Panc1 (cell line): ENCODE results near the gene SOX5. TPM values are rescaled to one million over a fixed set of nuclear protein-coding genes. Genes with fewer than 3 reads are reported as not detected.

Source experiments
- ATAC-seq: fragments of 200-7000 bp; cut with Tn5 transposase; 2 replicates; pipeline ENCODE4 v1.9.1; 2020; ENCODE audit warnings: mild to moderate bottlenecking, moderate library complexity
- BruUV-seq: library from RNA; stranded (reverse); fragments of 400-500 nt; replicated peaks from 2 replicates; lab custom pipeline; 2021; lab: Mats Ljungman, UMichigan
- CTCF ChIA-PET: fragments of 300-600 bp; sonication (Branson Sonifier 250); formaldehyde crosslinking; loops from one replicate; lab custom pipeline; 2022; ENCODE audit warnings: antibody characterized with exemption; lab: Charles Lee
- POLR2A ChIA-PET: fragments of 300-600 bp; sonication (Branson Sonifier 250); formaldehyde crosslinking; loops from one replicate; lab custom pipeline; 2022; ENCODE audit warnings: antibody characterized with exemption; lab: Charles Lee
- DNase-seq: peaks from one replicate; pipeline ENCODE4 v3.0.0-alpha.2; 2010; ENCODE audit warnings: low read depth, low spot score
- H3K27ac ChIP-seq: 2 replicates; pipeline ENCODE4 v1.5.1; 2011; ENCODE audit warnings: mild to moderate bottlenecking, low read length, inconsistent platforms
- H3K27me3 ChIP-seq: fragments of 200-500 bp; sonication (Bioruptor generic); 2 replicates; pipeline ENCODE4 v1.6.0; 2014; ENCODE audit warnings: low read length, inconsistent platforms; ENCODE audit not compliant: control insufficient read depth, insufficient read depth
- H3K36me3 ChIP-seq: fragments of 200-500 bp; sonication (Bioruptor generic); 2 replicates; pipeline ENCODE4 v1.5.1; 2014; ENCODE audit warnings: inconsistent platforms, mild to moderate bottlenecking, low read length, moderate library complexity; ENCODE audit not compliant: control insufficient read depth, insufficient read depth
- H3K4me1 ChIP-seq: 2 replicates; pipeline ENCODE4 v1.5.1; 2011; ENCODE audit warnings: inconsistent platforms, mild to moderate bottlenecking, low read length, moderate library complexity; ENCODE audit not compliant: control insufficient read depth, insufficient read depth
- H3K4me3 ChIP-seq, 2 experiments: 2 replicates each; pipeline ENCODE4 v1.5.1; 2011 to 2012; ENCODE audit warnings: low read depth in 2 of 2, low read length in 2 of 2, mild to moderate bottlenecking in 2 of 2, inconsistent platforms in 1 of 2, moderate library complexity in 1 of 2
- H3K9me3 ChIP-seq: fragments of 200-500 bp; sonication (Bioruptor generic); 2 replicates; pipeline ENCODE4 v1.5.1; 2014; ENCODE audit warnings: low read depth, mild to moderate bottlenecking, inconsistent platforms, low read length, moderate library complexity; ENCODE audit not compliant: control insufficient read depth, insufficient read depth
- POLR2AphosphoS5 ChIP-seq: IDR thresholded peaks from 2 replicates; pipeline ENCODE4 v1.6.1; 2012; ENCODE audit warnings: mild to moderate bottlenecking, low read depth, low read length, moderate library complexity
- SIN3A ChIP-seq: IDR thresholded peaks from 2 replicates; pipeline ENCODE4 v1.6.1; 2012; ENCODE audit warnings: low read depth, mild to moderate bottlenecking, low read length, moderate library complexity, borderline replicate concordance; ENCODE audit not compliant: insufficient read depth
- TCF7L2 ChIP-seq: IDR thresholded peaks from 2 replicates; pipeline ENCODE4 v1.6.1; 2011; ENCODE audit warnings: mild to moderate bottlenecking, low read depth, low read length, inconsistent platforms
- in situ Hi-C: cut with HindIII; loops from 2 replicates; pipeline ENCODE4 v1.10.0; 2016; ENCODE audit warnings: low sequenced_read_pairs, low pct_unique_long_range_greater_than_20kb
- intact Hi-C: fragments of 100-400 bp; cut with micrococcal nuclease; formaldehyde crosslinking; loops from one replicate; pipeline ENCODE4 v1.10.0; 2022; ENCODE audit not compliant: unreplicated experiment
- total RNA-seq: library from RNA; stranded (reverse); gene quantifications from one replicate; pipeline ENCODE4 v1.2.1, GENCODE V29; 2021; ENCODE audit not compliant: unreplicated experiment
- TF ChIP-seq, protein P1 (sequence below): fragments of 450-650 bp; IDR thresholded peaks from 2 replicates; pipeline ENCODE4 v1.5.1; 2017; ENCODE audit warnings: mild to moderate bottlenecking
- TF ChIP-seq, protein P2 (sequence below), 2 experiments: IDR thresholded peaks; 2 replicates each; pipeline ENCODE4 v1.6.1; 2011 to 2012; ENCODE audit warnings: low read depth in 2 of 2, control low read depth in 1 of 2, low read length in 1 of 2, mild to moderate bottlenecking in 1 of 2, moderate library complexity in 1 of 2; ENCODE audit not compliant: insufficient read depth in 1 of 2

The SOX5 gene
- total RNA-seq, 1 experiment from 2014 or later, result 0.23 TPM

DNA sequence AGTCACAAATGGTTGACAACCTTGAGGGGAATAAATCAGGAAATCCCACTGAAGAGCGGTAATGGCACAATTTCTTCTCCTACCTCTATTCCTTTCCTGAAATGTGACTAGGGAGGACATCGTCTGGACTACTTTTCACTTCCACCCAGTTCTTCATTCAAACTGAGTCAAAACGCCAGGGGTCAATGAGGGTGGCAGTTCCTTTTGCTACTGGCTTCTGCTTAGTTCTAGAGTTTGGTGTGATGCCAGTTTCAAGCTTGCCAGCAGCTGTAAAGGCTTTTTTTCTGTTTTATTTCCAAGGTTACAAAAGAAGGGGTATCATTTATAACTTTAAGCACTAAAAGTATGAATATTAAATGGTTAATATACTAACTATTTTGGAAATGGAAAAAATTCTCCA is 286.5 kb downstream of the SOX5 start:
- intact Hi-C loops, result no loop called here

DNA sequence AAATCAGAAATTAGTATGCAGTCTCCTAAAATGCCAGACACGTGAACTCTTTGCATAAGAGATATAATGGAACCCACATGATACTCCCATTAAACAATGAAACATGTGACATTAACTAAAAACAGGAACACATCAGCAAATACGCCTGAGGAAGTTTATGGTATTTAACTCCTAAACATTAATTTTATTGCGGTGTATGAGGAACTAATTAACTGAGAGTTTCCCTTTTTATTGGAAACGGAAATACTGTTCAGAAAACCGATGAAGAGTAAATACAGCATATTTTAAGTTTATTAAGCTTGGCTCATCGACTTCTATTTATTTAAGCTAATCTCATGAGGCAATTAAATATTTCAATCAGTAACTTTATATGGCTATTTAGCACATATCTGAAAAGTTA is 290.3 kb downstream of the SOX5 start:
- Histone ChIP-seq H3K4me1 (no peaks in the 10 kb centered on the region), H3K36me3 (no peaks in the 10 kb centered on the region), H3K27me3 (no peaks in the 10 kb centered on the region), H3K4me3 (no peak overlapping the region), H3K27ac (no peak overlapping the region), H3K9me3 (no peaks in the 10 kb centered on the region)
- TF ChIP-seq, protein P1, sequence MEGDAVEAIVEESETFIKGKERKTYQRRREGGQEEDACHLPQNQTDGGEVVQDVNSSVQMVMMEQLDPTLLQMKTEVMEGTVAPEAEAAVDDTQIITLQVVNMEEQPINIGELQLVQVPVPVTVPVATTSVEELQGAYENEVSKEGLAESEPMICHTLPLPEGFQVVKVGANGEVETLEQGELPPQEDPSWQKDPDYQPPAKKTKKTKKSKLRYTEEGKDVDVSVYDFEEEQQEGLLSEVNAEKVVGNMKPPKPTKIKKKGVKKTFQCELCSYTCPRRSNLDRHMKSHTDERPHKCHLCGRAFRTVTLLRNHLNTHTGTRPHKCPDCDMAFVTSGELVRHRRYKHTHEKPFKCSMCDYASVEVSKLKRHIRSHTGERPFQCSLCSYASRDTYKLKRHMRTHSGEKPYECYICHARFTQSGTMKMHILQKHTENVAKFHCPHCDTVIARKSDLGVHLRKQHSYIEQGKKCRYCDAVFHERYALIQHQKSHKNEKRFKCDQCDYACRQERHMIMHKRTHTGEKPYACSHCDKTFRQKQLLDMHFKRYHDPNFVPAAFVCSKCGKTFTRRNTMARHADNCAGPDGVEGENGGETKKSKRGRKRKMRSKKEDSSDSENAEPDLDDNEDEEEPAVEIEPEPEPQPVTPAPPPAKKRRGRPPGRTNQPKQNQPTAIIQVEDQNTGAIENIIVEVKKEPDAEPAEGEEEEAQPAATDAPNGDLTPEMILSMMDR, result no peak
- TF ChIP-seq POLR2AphosphoS5 (no peak), TCF7L2 (no peak), SIN3A (no peak)
- TF ChIP-seq, protein P2, sequence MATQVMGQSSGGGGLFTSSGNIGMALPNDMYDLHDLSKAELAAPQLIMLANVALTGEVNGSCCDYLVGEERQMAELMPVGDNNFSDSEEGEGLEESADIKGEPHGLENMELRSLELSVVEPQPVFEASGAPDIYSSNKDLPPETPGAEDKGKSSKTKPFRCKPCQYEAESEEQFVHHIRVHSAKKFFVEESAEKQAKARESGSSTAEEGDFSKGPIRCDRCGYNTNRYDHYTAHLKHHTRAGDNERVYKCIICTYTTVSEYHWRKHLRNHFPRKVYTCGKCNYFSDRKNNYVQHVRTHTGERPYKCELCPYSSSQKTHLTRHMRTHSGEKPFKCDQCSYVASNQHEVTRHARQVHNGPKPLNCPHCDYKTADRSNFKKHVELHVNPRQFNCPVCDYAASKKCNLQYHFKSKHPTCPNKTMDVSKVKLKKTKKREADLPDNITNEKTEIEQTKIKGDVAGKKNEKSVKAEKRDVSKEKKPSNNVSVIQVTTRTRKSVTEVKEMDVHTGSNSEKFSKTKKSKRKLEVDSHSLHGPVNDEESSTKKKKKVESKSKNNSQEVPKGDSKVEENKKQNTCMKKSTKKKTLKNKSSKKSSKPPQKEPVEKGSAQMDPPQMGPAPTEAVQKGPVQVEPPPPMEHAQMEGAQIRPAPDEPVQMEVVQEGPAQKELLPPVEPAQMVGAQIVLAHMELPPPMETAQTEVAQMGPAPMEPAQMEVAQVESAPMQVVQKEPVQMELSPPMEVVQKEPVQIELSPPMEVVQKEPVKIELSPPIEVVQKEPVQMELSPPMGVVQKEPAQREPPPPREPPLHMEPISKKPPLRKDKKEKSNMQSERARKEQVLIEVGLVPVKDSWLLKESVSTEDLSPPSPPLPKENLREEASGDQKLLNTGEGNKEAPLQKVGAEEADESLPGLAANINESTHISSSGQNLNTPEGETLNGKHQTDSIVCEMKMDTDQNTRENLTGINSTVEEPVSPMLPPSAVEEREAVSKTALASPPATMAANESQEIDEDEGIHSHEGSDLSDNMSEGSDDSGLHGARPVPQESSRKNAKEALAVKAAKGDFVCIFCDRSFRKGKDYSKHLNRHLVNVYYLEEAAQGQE (IDR thresholded peaks at IDR 0.05; ENCODE audit: insufficient read depth in 1 of 2, low read depth in 2 of 2, low read length in 1 of 2), result no peak
- no TSS peak for BruUV-seq
- DNase-seq, result no peak
- intact Hi-C loops, result no loop called here
- ATAC-seq, result no peak
- ChIA-PET POLR2A (no interaction called here), CTCF (no interaction called here)
- in situ Hi-C loops, result no loop called here

More for the DNA sequence above, 286.5 kb downstream of the SOX5 start:
- no TSS peak for BruUV-seq
- Histone ChIP-seq H3K36me3 (no peaks in the 10 kb centered on the region), H3K4me3 (no peak overlapping the region), H3K27ac (no peak overlapping the region), H3K27me3 (no peaks in the 10 kb centered on the region), H3K9me3 (no peaks in the 10 kb centered on the region), H3K4me1 (no peaks in the 10 kb centered on the region)
- TF ChIP-seq POLR2AphosphoS5, result no peak
- TF ChIP-seq, protein P2 (IDR thresholded peaks at IDR 0.05; ENCODE audit: insufficient read depth in 1 of 2, low read depth in 2 of 2, low read length in 1 of 2), result no peak
- TF ChIP-seq, protein P1, result no peak
- TF ChIP-seq SIN3A, result no peak
- no peak for TF ChIP-seq TCF7L2
- CTCF ChIA-PET, result no interaction called here
- POLR2A ChIA-PET, result no interaction called here
- in situ Hi-C loops, result no loop called here
- DNase-seq (no peak), ATAC-seq (no peak)
